ENCODE measurements around the gene EPB41L5. TPM values are rescaled to one million over a fixed set of nuclear protein-coding genes. Genes with fewer than 3 reads are reported as not detected.
"Not testable (repeated sequence)": the region's sequence is repeated elsewhere in the genome, so short reads cannot be mapped to it uniquely, and the experiment has no call there.

The EPB41L5 gene
- total RNA-seq, 2 experiments from 2014 or later = 3.8 to 5.6 TPM

DNA sequence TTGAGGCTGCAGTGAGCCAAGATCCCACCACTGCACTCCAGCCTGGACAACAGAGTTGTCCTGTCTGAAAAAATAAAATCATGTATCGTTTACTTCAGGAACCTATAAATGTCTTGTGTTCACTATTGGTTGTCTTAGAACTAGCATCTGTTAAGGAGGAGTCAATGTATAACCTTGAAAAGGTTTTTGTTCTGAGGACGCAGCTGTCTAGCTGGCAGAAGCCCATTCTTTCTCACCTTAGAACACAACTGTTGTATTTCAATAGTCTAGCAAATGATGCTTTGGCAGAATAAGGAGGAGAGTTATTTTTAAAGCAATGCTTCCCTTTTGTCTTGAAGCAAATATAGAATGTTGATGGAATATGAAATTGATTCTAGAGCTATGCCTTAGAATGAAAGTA, 21.1 kb downstream of the EPB41L5 start:
- Mint-ChIP-seq H3K27ac (no peak overlapping the region), H3K27me3 (ENCODE audit: low read depth) (no peaks in the 10 kb centered on the region), H3K9me3 (ENCODE audit: insufficient read depth) (no peaks in the 10 kb centered on the region), H3K4me3 (no peak overlapping the region), H3K36me3 (ENCODE audit: low read depth) (no peaks in the 10 kb centered on the region), H3K4me1 (ENCODE audit: low read depth) (no peaks in the 10 kb centered on the region)
- ChIA-PET CTCF (interaction anchor here (0.8 kb wide), 1 partner anchor 141 kb away, joined by 3 read pairs; no protein-coding TSS in a partner anchor), POLR2A (no interaction called here)
- DNase-seq = no peak
- no peak for ATAC-seq

DNA sequence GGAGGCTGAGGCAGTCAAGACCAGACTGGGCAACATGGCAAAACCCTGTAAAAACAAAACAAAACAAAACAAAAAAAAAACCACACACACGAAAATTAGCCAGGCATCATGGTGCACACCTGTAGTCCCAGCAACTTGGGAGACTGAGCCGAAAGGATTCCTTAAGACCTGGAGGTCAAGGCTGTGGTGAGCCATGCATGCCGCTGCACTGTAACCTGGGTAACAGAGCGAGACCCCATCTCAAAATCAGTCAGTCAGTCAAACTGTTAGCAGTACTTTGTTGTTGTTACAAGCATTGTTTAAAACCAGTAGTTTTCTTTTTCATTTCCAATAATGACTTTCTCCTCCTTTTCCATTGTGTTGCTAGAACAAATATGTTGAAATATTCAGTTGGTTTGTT, 21.7 kb downstream of the EPB41L5 start:
- Mint-ChIP-seq H3K4me3 (no peak overlapping the region), H3K4me1 (ENCODE audit: low read depth) (no peaks in the 10 kb centered on the region), H3K27ac (no peak overlapping the region), H3K36me3 (ENCODE audit: low read depth) (no peaks in the 10 kb centered on the region), H3K9me3 (ENCODE audit: insufficient read depth) (no peaks in the 10 kb centered on the region), H3K27me3 (ENCODE audit: low read depth) (no peaks in the 10 kb centered on the region)
- ChIA-PET POLR2A (no interaction called here), CTCF (interaction anchor here (0.8 kb wide), 1 partner anchor 140 kb away, joined by 3 read pairs; no protein-coding TSS in a partner anchor)
- ATAC-seq (no peak), DNase-seq (no peak)

DNA sequence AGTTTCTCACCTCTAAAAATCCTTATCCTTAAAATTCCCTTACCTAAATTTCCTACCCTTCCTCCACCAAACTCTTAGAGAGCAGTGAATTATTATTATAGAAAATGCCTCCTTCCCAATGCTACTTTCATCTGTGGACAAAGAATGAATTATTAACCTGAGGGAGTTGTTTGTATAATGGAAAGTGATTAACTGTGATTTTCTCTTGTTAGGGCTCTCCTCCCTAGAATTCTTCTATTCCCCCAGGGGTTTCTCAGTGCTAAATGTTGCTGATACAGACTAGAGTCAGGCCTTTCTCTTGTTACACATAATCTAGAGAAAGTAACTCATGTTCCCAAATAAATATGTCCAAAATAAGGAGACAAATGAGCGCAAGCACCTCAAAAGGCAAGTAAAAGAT, 23.3 kb downstream of the EPB41L5 start:
- DNase-seq (no peak), ATAC-seq (no peak)
- ChIA-PET POLR2A (no interaction called here), CTCF (no interaction called here)
- Mint-ChIP-seq H3K27me3 (ENCODE audit: low read depth) (no peaks in the 10 kb centered on the region), H3K9me3 (ENCODE audit: insufficient read depth) (no peaks in the 10 kb centered on the region), H3K36me3 (ENCODE audit: low read depth) (no peaks in the 10 kb centered on the region), H3K4me1 (ENCODE audit: low read depth) (no peaks in the 10 kb centered on the region), H3K4me3 (no peak overlapping the region), H3K27ac (no peak overlapping the region)

DNA sequence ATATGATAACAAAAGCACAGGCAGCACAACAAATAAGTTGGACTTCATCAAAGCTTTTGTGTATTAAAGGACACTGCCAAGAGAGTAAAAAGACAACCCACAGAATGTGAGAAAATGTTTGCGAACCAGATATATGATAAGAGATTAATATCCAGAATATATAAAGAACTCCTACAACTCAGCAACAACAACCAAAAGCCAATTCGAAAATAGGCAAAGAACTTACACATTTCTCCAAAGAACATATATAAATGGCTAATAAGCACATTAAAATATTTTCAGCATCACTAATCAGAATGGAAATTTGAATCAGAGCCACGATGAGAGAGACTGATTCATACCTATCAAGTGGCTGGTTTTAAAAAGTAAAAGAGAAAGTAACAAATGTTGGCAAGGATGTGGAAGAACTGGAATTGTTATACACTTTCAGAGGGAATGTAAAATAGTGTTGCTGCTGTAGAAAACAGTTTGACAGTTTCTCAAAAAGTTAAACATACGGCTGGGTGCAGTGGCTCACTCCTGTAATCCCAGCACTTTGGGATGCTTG, 25.2 kb downstream of the EPB41L5 start:
- H3K4me3 Mint-ChIP-seq = no peak overlapping the region
- CTCF ChIA-PET = no interaction called here
- H3K27me3 Mint-ChIP-seq (ENCODE audit: low read depth) = no peaks in the 10 kb centered on the region

DNA sequence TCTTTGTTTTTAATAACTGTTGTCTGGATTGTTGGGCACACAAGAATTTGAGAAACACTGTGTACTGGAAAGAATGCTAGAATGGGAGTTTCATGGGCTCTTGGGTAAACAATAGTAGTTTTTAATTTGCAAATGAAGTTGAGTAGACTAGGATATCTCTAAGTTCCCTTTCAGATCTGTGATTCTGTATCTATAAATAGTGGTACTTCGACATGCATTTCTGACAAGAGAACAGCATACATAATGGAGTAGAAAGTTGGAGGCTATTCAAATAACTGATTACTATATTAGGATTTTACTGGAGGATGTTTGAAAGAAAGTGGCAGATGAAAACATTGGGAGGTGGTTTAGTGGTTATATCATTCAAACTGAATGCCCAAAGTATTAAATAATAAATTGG, 29.5 kb downstream of the EPB41L5 start:
- Mint-ChIP-seq H3K4me1 (ENCODE audit: low read depth) (peaks cover 7% of the 10 kb centered on the region), H3K27me3 (ENCODE audit: low read depth) (no peaks in the 10 kb centered on the region), H3K36me3 (ENCODE audit: low read depth) (peaks cover 18% of the 10 kb centered on the region), H3K27ac (no peak overlapping the region), H3K9me3 (ENCODE audit: insufficient read depth) (peaks cover 9% of the 10 kb centered on the region), H3K4me3 (no peak overlapping the region)
- DNase-seq (no peak), ATAC-seq (no peak)
- CTCF ChIA-PET = no interaction called here
- POLR2A ChIA-PET = no interaction called here

More for the DNA sequence above, 25.2 kb downstream of the EPB41L5 start:
- ATAC-seq (no peak), DNase-seq (no peak)
- POLR2A ChIA-PET = no interaction called here
- no peaks in the 10 kb centered on the region for H3K4me1 Mint-ChIP-seq (ENCODE audit: low read depth)
- no peak overlapping the region for H3K27ac Mint-ChIP-seq
- H3K9me3 Mint-ChIP-seq (ENCODE audit: insufficient read depth) = no peaks in the 10 kb centered on the region
- H3K36me3 Mint-ChIP-seq (ENCODE audit: low read depth) = peaks cover 2% of the 10 kb centered on the region

DNA sequence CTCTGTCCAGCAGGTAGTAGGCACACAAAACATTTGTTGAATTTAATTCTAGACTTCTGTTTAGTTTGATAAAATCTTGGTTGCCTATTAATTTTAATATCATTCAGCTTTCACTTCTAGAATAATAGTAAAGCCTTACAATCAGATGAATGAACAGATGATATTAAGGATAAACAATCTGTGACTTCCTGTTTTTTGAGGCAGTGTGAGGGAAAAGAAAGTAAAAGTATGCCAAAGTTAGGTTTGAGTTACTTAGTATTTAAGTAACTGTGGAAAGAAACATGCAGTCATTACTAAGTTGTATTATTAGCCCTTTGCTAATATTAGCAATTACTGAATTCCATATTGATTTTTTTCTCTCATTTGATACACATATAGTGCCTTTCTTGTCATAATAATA, 31.5 kb downstream of the EPB41L5 start:
- DNase-seq (no peak), ATAC-seq (no peak)
- Mint-ChIP-seq H3K36me3 (ENCODE audit: low read depth) (peaks cover 24% of the 10 kb centered on the region), H3K27me3 (ENCODE audit: low read depth) (no peaks in the 10 kb centered on the region), H3K9me3 (ENCODE audit: insufficient read depth) (peaks cover 13% of the 10 kb centered on the region), H3K4me3 (no peak overlapping the region), H3K27ac (no peak overlapping the region), H3K4me1 (ENCODE audit: low read depth) (peaks cover 7% of the 10 kb centered on the region)
- ChIA-PET POLR2A (no interaction called here), CTCF (interaction anchor here (2.1 kb wide), 1 partner anchor 131 kb away, joined by 9 read pairs; no protein-coding TSS in a partner anchor)

DNA sequence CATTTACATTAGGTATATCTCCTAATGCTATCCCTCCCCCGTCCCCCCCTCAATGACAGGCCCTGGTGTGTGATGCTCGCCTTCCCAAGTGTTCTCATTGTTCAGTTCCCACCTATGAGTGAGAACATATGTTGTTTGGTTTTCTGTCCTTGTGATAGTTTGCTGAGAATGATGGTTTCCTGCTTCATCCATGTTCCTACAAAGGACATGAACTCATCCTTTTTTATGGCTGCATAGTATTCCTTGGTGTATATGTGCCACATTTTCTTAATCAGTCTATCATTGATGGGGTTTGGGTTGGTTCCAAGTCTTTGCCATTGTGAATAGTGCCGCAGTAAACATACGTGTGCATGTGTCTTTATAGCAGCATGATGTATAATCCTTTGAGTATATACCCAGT, 32.9 kb downstream of the EPB41L5 start:
- ATAC-seq; H3K27me3 Mint-ChIP-seq (ENCODE audit: low read depth); DNase-seq; POLR2A ChIA-PET; H3K27ac Mint-ChIP-seq; H3K4me1 Mint-ChIP-seq (ENCODE audit: low read depth); CTCF ChIA-PET; H3K4me3 Mint-ChIP-seq: not testable (repeated sequence)
- Mint-ChIP-seq H3K9me3 (ENCODE audit: insufficient read depth) (peaks cover 13% of the 10 kb centered on the region), H3K36me3 (ENCODE audit: low read depth) (peaks cover 29% of the 10 kb centered on the region)

DNA sequence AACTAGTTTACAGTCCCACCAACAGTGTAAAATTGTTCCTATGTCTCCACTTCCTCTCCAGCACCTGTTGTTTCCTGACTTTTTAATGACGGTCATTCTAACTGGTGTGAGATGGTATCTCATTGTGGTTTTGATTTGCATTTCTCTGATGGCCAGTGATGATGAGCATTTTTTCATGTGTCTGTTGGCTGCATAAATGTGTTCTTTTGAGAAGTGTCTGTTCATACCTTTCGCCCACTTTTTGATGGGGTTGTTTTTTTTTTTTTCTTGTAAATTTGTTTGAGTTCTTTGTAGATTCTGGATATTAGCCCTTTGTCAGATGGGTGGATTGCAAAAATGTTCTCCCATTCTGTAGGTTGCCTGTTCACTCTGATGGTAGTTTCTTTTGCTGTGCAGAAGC, 33.4 kb downstream of the EPB41L5 start:
- CTCF ChIA-PET; POLR2A ChIA-PET; H3K27me3 Mint-ChIP-seq (ENCODE audit: low read depth): not testable (repeated sequence)

DNA sequence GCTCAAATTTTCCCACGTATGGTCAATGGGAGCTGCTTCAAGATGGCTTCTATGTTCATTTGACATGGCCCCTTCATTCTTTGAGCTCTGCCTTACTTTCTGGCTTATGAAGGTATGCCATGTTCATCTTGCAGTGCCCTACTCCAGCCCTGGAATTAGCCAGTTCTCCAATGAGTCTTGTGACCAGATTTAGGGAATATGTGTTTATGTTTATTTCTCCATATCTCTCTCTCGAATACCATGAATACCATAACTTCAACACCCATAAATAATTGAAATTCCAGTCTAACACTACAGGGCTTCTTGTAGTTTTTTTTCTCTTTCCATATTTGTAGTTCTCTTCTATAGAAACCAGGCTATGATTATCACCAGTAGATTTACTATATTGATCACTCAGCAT, 39.7 kb downstream of the EPB41L5 start:
- Mint-ChIP-seq H3K27ac (no peak overlapping the region), H3K4me3 (no peak overlapping the region), H3K9me3 (ENCODE audit: insufficient read depth) (peaks cover 9% of the 10 kb centered on the region), H3K36me3 (ENCODE audit: low read depth) (peaks cover 21% of the 10 kb centered on the region), H3K4me1 (ENCODE audit: low read depth) (no peaks in the 10 kb centered on the region), H3K27me3 (ENCODE audit: low read depth) (no peaks in the 10 kb centered on the region)
- POLR2A ChIA-PET = no interaction called here
- CTCF ChIA-PET = interaction anchor here (1.1 kb wide), 1 partner anchor 124 kb away, joined by 3 read pairs; no protein-coding TSS in a partner anchor
- DNase-seq = no peak
- no peak for ATAC-seq

More for the DNA sequence above, 33.4 kb downstream of the EPB41L5 start:
- not testable (repeated sequence) for H3K4me3 Mint-ChIP-seq; ATAC-seq; H3K27ac Mint-ChIP-seq; H3K4me1 Mint-ChIP-seq (ENCODE audit: low read depth); DNase-seq
- Mint-ChIP-seq H3K36me3 (ENCODE audit: low read depth) (peaks cover 29% of the 10 kb centered on the region), H3K9me3 (ENCODE audit: insufficient read depth) (peaks cover 13% of the 10 kb centered on the region)

DNA sequence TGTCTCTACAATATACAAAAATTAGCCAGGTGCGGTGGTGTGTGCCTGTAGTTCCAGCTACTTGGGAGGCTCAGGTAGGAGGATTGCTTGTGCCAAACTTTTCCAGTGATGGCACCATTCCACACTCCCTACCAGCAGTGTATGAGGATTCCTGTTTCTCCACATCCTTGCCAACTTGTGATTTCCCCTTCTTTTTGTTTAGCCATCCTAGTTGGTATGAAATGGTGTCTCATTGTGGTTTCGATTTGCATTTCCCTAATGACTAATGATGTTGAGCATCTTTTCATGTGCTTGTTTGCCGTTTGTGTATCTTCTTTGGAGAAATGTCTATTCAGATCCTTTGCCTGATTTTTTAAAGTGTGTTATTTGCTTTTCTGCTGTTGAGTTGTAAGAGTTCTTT, 41.0 kb downstream of the EPB41L5 start:
- no peaks in the 10 kb centered on the region for H3K4me1 Mint-ChIP-seq (ENCODE audit: low read depth)
- ChIA-PET POLR2A (no interaction called here), CTCF (no interaction called here)
- peaks cover 16% of the 10 kb centered on the region for H3K36me3 Mint-ChIP-seq (ENCODE audit: low read depth)
- DNase-seq (no peak), ATAC-seq (no peak)
- no peaks in the 10 kb centered on the region for H3K27me3 Mint-ChIP-seq (ENCODE audit: low read depth)
- H3K9me3 Mint-ChIP-seq (ENCODE audit: insufficient read depth) = peaks cover 5% of the 10 kb centered on the region
- no peak overlapping the region for H3K27ac Mint-ChIP-seq
- no peak overlapping the region for H3K4me3 Mint-ChIP-seq

DNA sequence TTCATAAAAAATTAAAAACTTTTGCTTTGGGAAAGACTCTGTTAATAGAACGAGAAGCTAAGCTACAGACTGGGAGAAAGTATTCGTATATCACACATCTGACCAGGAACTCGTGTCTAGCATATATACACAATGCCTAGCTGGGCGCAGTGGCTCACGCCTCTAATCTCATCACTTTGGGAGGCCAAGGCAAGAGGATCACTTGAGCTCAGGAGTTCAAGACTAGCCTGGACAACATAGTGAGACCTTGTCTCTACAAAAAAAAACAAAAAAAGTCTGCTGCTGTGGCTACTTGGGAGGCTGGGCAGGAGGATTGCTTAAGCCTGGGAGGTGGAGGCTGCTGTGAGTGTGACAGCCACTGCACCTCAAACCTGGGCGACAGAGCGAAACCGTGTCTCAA, 46.6 kb downstream of the EPB41L5 start:
- ATAC-seq (no peak), DNase-seq (no peak)
- ChIA-PET POLR2A (no interaction called here), CTCF (interaction anchor here (1.5 kb wide), 1 partner anchor 116 kb away, joined by 3 read pairs; no protein-coding TSS in a partner anchor)
- Mint-ChIP-seq H3K27ac (no peak overlapping the region), H3K9me3 (ENCODE audit: insufficient read depth) (peaks cover 5% of the 10 kb centered on the region), H3K4me3 (no peak overlapping the region), H3K4me1 (ENCODE audit: low read depth) (no peaks in the 10 kb centered on the region), H3K27me3 (ENCODE audit: low read depth) (no peaks in the 10 kb centered on the region), H3K36me3 (ENCODE audit: low read depth) (peaks cover 4% of the 10 kb centered on the region)

DNA sequence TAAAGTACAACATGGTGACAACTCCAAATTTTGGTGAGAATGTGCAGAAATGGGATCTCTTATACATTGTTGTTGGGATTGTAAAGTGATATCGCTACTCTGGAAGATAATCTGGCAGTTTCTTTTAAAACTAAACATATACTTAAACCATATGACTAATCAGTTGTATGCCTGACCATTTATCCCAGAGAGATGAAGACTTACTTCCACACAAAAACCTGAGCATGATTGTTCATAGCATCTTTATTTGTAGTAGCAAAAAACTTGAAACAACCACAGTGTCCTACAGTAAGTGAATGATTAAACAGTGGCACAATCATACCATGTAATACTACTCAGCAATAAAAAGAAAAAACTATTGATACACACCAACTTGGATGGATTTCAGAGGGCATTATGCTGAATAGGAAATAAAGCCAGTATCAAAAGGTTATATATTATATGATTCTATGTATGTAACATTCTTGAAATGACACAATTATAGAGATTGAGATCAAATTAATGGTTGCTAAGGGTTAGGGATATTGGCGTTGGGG, 47.3 kb downstream of the EPB41L5 start:
- ATAC-seq = no peak
- Mint-ChIP-seq H3K27ac (no peak overlapping the region), H3K36me3 (ENCODE audit: low read depth) (peaks cover 4% of the 10 kb centered on the region), H3K27me3 (ENCODE audit: low read depth) (no peaks in the 10 kb centered on the region), H3K9me3 (ENCODE audit: insufficient read depth) (peaks cover 5% of the 10 kb centered on the region), H3K4me1 (ENCODE audit: low read depth) (no peaks in the 10 kb centered on the region), H3K4me3 (no peak overlapping the region)
- ChIA-PET CTCF (interaction anchor here (1.5 kb wide), 1 partner anchor 115 kb away, joined by 3 read pairs; no protein-coding TSS in a partner anchor), POLR2A (no interaction called here)
- DNase-seq = no peak

DNA sequence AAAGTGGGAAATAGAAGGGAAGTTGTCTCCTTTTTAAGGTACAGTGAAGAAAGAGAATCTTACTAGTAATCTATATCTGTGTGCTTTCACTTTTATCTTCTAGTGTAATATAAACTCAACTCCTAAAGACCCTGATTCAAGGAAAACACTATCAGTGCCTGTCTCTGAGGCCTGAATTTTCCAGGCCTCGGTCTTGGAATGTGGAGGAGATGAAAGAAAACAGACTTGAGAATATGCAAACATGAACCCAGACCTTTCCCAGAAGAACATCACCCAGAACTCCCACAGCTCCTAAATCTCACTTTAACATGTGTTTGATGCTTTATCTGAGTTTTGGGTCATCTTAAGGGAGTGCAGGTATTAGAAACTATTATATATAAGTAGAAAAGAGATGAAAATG, 51.8 kb downstream of the EPB41L5 start:
- H3K4me1 Mint-ChIP-seq (ENCODE audit: low read depth) = no peaks in the 10 kb centered on the region
- no peaks in the 10 kb centered on the region for H3K9me3 Mint-ChIP-seq (ENCODE audit: insufficient read depth)
- no peak for DNase-seq
- ChIA-PET POLR2A (no interaction called here), CTCF (no interaction called here)
- H3K27me3 Mint-ChIP-seq (ENCODE audit: low read depth) = no peaks in the 10 kb centered on the region
- H3K36me3 Mint-ChIP-seq (ENCODE audit: low read depth) = no peaks in the 10 kb centered on the region
- H3K27ac Mint-ChIP-seq = no peak overlapping the region
- ATAC-seq = no peak
- H3K4me3 Mint-ChIP-seq = no peak overlapping the region

Measured in activated CD8-positive, alpha-beta T cell treated with anti-CD3 and anti-CD28 coated beads, Interleukin-2, amount 10 ng/mL, durations not matched to agents 7 days and 5 days (primary cell).